Neural crest cell (in vitro differentiated cells): ENCODE measurements around the gene TTC32. TPM values are rescaled to one million over a fixed set of nuclear protein-coding genes. Genes with fewer than 3 reads are reported as not detected.
"Not testable (repeated sequence)": the region's sequence is repeated elsewhere in the genome, so short reads cannot be mapped to it uniquely, and the experiment has no call there.

Experiments
- DNase-seq: peaks from one replicate; pipeline ENCODE4 v3.0.0; 2021; ENCODE audit warnings: low read depth, mixed read lengths, low spot score
- H3K27ac Mint-ChIP-seq: one replicate; pipeline ENCODE4 v1.8.0; 2021; ENCODE audit warnings: mild to moderate bottlenecking, mixed read lengths; ENCODE audit not compliant: unreplicated experiment
- H3K27me3 Mint-ChIP-seq: 2 replicates; pipeline ENCODE4 v1.8.0; 2021; ENCODE audit warnings: low read depth, mild to moderate bottlenecking, mixed read lengths
- H3K36me3 Mint-ChIP-seq: 2 replicates; pipeline ENCODE4 v1.8.0; 2021; ENCODE audit warnings: low read depth, mild to moderate bottlenecking, mixed read lengths
- H3K4me1 Mint-ChIP-seq: 2 replicates; pipeline ENCODE4 v1.8.0; 2021; ENCODE audit warnings: mixed read lengths
- H3K4me3 Mint-ChIP-seq: one replicate; pipeline ENCODE4 v1.8.0; 2021; ENCODE audit warnings: mild to moderate bottlenecking, mixed read lengths
- H3K9me3 Mint-ChIP-seq: 2 replicates; pipeline ENCODE4 v1.8.0; 2021; ENCODE audit warnings: mixed read lengths
- total RNA-seq: library from RNA; stranded (reverse); gene quantifications from 2 replicates; pipeline ENCODE4 v1.2.1, GENCODE V29; 2021
- TF ChIP-seq, protein P1 (sequence below): fragments of 200-600 bp; sonication (generic); conservative IDR thresholded peaks from 2 replicates; pipeline ENCODE4 v1.5.0; 2021; ENCODE audit warnings: antibody characterized with exemption, mild to moderate bottlenecking

The TTC32 gene
- total RNA-seq, 1 donor from 2014 or later = 13.5 TPM

DNA sequence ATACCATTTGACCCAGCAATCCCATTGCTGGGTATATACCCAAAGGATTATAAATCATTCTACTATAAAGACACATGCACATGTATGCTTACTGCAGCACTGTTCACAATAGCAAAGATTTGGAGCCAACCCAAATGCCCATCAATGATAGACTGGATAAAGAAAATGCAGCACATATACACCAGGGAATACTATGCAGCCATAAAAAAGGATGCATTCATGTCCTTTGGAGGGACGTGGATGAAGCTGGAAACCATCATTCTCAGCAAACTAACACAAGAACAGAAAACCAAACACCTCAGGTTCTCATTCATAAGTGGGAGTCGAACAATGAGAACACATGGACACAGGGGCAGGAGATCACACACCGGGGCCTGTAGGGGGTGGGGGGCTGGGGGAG is 20.4 kb upstream of the TTC32 start:
- not testable (repeated sequence) for DNase-seq

DNA sequence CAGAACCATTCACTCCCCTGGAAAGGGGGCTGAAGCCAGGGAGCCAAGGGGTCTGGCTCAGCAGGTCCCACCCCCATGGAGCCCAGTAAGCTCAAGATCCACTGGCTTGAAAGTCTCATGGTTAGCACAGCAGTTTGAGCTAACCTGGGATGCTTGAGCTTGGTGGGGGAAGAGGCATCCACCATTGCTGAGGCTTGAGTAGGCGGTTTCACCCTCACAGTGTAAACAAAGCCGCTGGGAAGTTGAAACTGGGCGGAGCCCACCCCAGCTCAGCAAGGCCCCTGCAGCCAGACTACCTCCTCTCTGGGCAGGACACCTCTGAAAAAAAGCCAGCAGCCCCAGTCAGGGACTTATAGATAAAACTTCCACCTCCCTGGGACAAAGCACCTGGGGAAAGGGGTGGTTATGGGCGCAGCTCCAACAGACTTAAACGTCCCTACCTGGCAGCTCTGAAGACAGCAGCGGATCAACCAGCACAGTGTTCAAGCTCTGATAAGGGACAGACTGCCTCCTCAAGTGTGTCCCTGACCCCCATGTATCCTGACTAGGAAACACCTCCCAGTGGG is 14.7 kb upstream of the TTC32 start:
- Mint-ChIP-seq H3K4me3 (no peak overlapping the region), H3K27me3 (no peaks in the 10 kb centered on the region), H3K36me3 (peaks cover 37% of the 10 kb centered on the region), H3K9me3 (peaks cover 2% of the 10 kb centered on the region), H3K27ac (no peak overlapping the region), H3K4me1 (peaks cover 8% of the 10 kb centered on the region)
- TF ChIP-seq, protein P1, sequence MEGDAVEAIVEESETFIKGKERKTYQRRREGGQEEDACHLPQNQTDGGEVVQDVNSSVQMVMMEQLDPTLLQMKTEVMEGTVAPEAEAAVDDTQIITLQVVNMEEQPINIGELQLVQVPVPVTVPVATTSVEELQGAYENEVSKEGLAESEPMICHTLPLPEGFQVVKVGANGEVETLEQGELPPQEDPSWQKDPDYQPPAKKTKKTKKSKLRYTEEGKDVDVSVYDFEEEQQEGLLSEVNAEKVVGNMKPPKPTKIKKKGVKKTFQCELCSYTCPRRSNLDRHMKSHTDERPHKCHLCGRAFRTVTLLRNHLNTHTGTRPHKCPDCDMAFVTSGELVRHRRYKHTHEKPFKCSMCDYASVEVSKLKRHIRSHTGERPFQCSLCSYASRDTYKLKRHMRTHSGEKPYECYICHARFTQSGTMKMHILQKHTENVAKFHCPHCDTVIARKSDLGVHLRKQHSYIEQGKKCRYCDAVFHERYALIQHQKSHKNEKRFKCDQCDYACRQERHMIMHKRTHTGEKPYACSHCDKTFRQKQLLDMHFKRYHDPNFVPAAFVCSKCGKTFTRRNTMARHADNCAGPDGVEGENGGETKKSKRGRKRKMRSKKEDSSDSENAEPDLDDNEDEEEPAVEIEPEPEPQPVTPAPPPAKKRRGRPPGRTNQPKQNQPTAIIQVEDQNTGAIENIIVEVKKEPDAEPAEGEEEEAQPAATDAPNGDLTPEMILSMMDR = no peak
- no peak for DNase-seq

More for the DNA sequence above, 20.4 kb upstream of the TTC32 start:
- not testable (repeated sequence) for H3K27me3 Mint-ChIP-seq, H3K27ac Mint-ChIP-seq, H3K4me3 Mint-ChIP-seq, H3K4me1 Mint-ChIP-seq, H3K9me3 Mint-ChIP-seq
- H3K36me3 Mint-ChIP-seq = peaks cover 68% of the 10 kb centered on the region

- H3K4me3 Mint-ChIP-seq = no peak overlapping the region
- no peaks in the 10 kb centered on the region for H3K9me3 Mint-ChIP-seq
- peaks cover 10% of the 10 kb centered on the region for H3K4me1 Mint-ChIP-seq
- H3K27ac Mint-ChIP-seq = no peak overlapping the region
- TF ChIP-seq, protein P1 = no peak
- no peaks in the 10 kb centered on the region for H3K27me3 Mint-ChIP-seq
- DNase-seq = no peak
- peaks cover 18% of the 10 kb centered on the region for H3K36me3 Mint-ChIP-seq
These were observed 12.6 kb upstream of the TTC32 start for GRCh38 chr2:19914266-19914975.

DNA sequence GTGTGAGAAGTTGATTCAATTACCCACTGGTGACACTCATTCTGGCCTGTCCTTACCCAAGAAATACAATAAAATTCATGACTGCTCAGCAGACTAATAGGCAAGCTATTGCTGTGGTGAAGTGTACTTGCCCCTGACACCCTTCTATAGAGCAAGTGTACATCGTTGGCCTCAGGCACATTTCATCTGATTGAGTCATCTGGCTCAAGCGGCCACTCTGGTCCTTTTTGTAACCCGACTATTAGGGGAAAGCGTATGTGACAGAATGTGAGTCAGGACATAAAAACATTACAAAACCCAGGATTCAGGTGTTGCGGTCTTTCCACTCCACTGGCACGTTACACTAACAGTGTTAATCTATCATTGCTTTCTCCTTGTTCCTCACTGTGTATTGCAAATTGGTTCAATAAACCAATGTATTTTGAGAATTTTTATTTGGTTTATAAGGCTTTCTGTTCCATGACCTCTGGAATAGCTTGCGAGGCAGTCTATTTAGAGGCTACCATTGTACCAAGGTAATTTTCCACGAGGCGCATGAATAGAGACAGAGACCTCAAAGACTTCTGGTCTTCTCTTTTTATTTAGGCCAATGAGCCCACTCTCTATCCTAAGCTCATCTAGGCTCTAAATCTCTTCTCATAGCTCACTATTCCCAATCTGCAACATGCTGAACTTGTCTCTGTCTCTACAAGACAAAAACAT is 10.2 kb upstream of the TTC32 start:
- Mint-ChIP-seq H3K27ac (no peak overlapping the region), H3K4me3 (no peak overlapping the region), H3K4me1 (peaks cover 10% of the 10 kb centered on the region), H3K9me3 (no peaks in the 10 kb centered on the region), H3K36me3 (peaks cover 3% of the 10 kb centered on the region), H3K27me3 (no peaks in the 10 kb centered on the region)
- TF ChIP-seq, protein P1 = no peak
- no peak for DNase-seq

DNA sequence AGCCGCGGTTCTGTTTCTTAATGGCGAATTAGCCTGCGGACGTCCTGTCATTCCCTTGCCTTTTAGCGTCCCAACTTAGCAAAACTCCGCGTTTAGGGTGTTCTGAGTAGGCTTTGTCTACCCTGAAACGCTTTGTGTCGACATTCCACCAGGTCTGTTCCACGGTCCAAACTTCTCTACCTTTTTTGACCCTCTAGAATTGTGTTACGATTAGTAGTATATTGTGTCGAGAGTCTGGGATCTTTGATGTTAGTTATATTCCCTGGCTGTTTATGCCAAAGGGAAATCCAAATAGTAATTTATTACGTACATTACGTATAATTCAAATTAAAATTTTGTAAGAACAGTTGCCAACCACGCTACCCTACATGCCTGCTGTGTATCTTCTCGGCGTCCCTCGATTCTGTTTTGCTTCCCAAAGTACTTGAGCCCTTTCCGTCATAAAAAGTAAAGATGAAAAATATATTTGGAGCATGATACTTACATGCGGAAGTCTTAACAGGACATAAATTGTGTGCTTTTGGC is 495 bp upstream of the TTC32 start:
- Mint-ChIP-seq H3K9me3 (no peaks in the 10 kb centered on the region), H3K27ac (peak overlapping the region; percentile 99), H3K36me3 (no peaks in the 10 kb centered on the region), H3K4me1 (peaks cover 44% of the 10 kb centered on the region), H3K4me3 (peak overlapping the region; percentile 98), H3K27me3 (no peaks in the 10 kb centered on the region)
- TF ChIP-seq, protein P1 = no peak
- no peak for DNase-seq
